ENCODE data around the gene LRRC4C. TPM values are rescaled to one million over a fixed set of nuclear protein-coding genes. Genes with fewer than 3 reads are reported as not detected.

Gene LRRC4C
- under 0.01 TPM in 2 replicates for total RNA-seq

DNA sequence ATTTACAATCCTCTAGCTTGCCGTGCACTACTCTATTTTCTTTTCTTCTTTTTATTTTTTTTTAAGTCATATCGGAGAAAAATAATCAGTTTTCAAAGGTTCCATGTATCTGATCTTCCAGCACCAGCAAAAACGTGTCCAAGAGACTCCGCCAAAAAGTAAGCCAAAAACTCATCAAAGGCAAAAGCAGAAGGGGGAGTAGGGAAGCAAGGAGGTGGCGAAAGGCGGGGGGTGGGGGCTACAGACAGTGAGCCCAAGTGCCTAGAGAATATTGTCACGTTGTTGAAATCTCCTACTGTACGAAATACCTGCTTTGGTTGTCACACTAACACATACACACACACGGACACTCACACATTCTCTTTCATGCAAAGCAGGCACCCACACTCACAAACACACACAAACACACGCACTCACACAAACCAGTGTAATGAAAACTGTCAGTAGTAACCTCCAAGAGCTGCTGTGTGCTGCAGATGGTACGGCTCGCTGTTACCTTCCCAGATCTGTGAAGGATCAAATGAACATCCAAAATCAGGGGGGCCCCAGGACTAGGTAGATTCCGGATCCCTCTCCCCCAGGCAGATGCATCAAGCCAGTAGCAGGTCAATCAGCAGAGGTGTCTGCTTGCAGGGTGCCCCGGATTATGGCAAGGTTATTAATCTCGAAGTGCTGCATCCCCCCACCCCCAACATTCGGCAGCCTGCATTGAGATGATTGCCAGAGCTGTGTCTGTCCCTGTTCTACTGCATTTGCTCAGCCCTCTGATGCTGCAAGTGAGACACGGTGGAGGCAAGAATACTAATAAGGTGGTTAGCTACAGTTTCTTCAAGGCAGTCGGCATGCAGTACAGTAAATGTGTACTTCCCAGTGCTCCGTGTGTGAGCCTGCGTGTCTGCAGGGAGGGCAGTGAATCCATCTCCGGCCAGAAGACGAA lies at the start of gene LRRC4C:
TSS of gene LRRC4C (minus strand) at position 188 of the 937 bp plus-strand sequence.

Small RNAs within 50 kb of the gene (small RNA-seq; reads per million reads assigned to genes)
- gene RF00019 (ENCODE audit: low replicate concordance) (not detected), gene RNU6-365P (ENCODE audit: low replicate concordance) (not detected)

All from placental pericyte (primary cell).